HepG2 (cell line): ENCODE measurements around the gene PEX7. TPM values are rescaled to one million over a fixed set of nuclear protein-coding genes. Genes with fewer than 3 reads are reported as not detected.

Experiments used
- ATAC-seq: fragments of 200-7000 bp; cut with Tn5 transposase; 3 replicates; pipeline ENCODE4 v1.9.1; 2020; ENCODE audit warnings: mild to moderate bottlenecking, moderate library complexity
- BruUV-seq: library from RNA; stranded (reverse); fragments of 400-500 nt; replicated peaks from 2 replicates; lab custom pipeline; 2021; lab: Mats Ljungman, UMichigan
- CTCF ChIA-PET: fragments of 300-600 bp; formaldehyde crosslinking; extraction: SDS; loops from one replicate; lab custom pipeline; 2021; ENCODE audit warnings: low total read pairs, inconsistent platforms, low intra/inter-chr PET ratio; lab: Yijun Ruan, JAX
- POLR2A ChIA-PET: fragments of 350-600 bp; sonication (Branson Sonifier 250); formaldehyde crosslinking; loops from one replicate; lab custom pipeline; 2020; ENCODE audit warnings: antibody characterized with exemption, inconsistent platforms; lab: Yijun Ruan, JAX
- DNase-seq: peaks from one replicate; pipeline ENCODE4 v3.0.0-alpha.2; 2015; ENCODE audit warnings: low spot score
- FAIRE-seq: peaks from 3 replicates; lab custom pipeline; 2011; peaks lifted over from hg19 to GRCh38; lab: Jason Lieb, UNC
- H2AFZ ChIP-seq: one replicate; pipeline ENCODE4 v1.6.1; 2011; ENCODE audit warnings: low read length, inconsistent platforms
- H3K27ac ChIP-seq: fragments of 300-600 bp; 3 replicates; pipeline ENCODE4 v1.8.0; 2011; ENCODE audit warnings: mixed run types, mild to moderate bottlenecking, mixed read lengths, low read length, inconsistent platforms; ENCODE audit not compliant: insufficient read depth; ENCODE audit errors: extremely low read length
- H3K27me3 ChIP-seq, 2 experiments: fragments of 200-600 bp in 1 of 2; 2 replicates in 1 of 2; 3 replicates in 1 of 2; pipeline versions ENCODE4 v1.6.0 to v1.8.0; 2011; ENCODE audit warnings: low read length in 2 of 2, mild to moderate bottlenecking in 2 of 2, moderate library complexity in 2 of 2, inconsistent platforms in 1 of 2; ENCODE audit not compliant: insufficient read depth in 2 of 2, control insufficient read depth in 1 of 2
- H3K36me3 ChIP-seq, 2 experiments: fragments of 200-600 bp in 1 of 2; replicated peaks in 1 of 2; 2 replicates in 1 of 2; 3 replicates in 1 of 2; pipeline versions ENCODE4 v1.5.1 to v1.8.0; 2011; ENCODE audit warnings: low read length in 2 of 2, inconsistent platforms in 1 of 2; ENCODE audit not compliant: insufficient read depth in 2 of 2, control insufficient read depth in 1 of 2
- H3K4me1 ChIP-seq: 2 replicates; pipeline ENCODE4 v1.5.1; 2012; ENCODE audit warnings: low read length, inconsistent platforms; ENCODE audit not compliant: insufficient read depth
- H3K4me2 ChIP-seq: 2 replicates; pipeline ENCODE4 v1.6.0; 2011; ENCODE audit warnings: low read depth, low read length, inconsistent platforms
- H3K4me3 ChIP-seq, 3 experiments: fragments of 200-600 bp in 1 of 3; sonication (generic), shearing (Covaris generic) in 1 of 3; replicated peaks in 1 of 3; 2 replicates each; pipeline ENCODE4 v1.5.1; 2011 to 2016; ENCODE audit warnings: low read length in 3 of 3, inconsistent platforms in 2 of 3, low read depth in 2 of 3, mild to moderate bottlenecking in 2 of 3, control low read depth in 1 of 3, mixed read lengths in 1 of 3; ENCODE audit not compliant: insufficient read depth in 1 of 3
- H3K79me2 ChIP-seq: one replicate; pipeline ENCODE4 v1.6.1; 2011; ENCODE audit warnings: low read length, inconsistent platforms; ENCODE audit not compliant: insufficient read depth
- H3K9ac ChIP-seq: 2 replicates; pipeline ENCODE4 v1.6.0; 2011; ENCODE audit warnings: mild to moderate bottlenecking, low read depth, low read length, inconsistent platforms; ENCODE audit not compliant: insufficient read depth
- H3K9me3 ChIP-seq: 2 replicates; pipeline ENCODE4 v1.5.1; 2012; ENCODE audit warnings: mild to moderate bottlenecking, low read length
- H4K20me1 ChIP-seq: 2 replicates; pipeline ENCODE4 v1.6.0; 2011; ENCODE audit warnings: inconsistent platforms, mild to moderate bottlenecking, low read length, moderate library complexity; ENCODE audit not compliant: insufficient read depth
- EZH2 ChIP-seq: conservative IDR thresholded peaks from 2 replicates; pipeline ENCODE4 v1.6.1; 2012; ENCODE audit warnings: mild to moderate bottlenecking, low read depth, low read length, moderate library complexity
- FOXK1 ChIP-seq: sonication (generic); formaldehyde crosslinking; IDR thresholded peaks from 2 replicates; pipeline ENCODE4 v1.4.0; 2020; ENCODE audit warnings: low read depth, missing genetic modification reagents, borderline replicate concordance
- XBP1 ChIP-seq: sonication (generic); formaldehyde crosslinking; IDR thresholded peaks from 2 replicates; pipeline ENCODE4 v1.5.0; 2020; ENCODE audit warnings: missing genetic modification reagents
- ZBTB44 ChIP-seq: sonication (generic); formaldehyde crosslinking; IDR thresholded peaks from 2 replicates; pipeline ENCODE4 v1.4.0; 2020; ENCODE audit warnings: missing genetic modification reagents
- ZFAT ChIP-seq: sonication (generic); formaldehyde crosslinking; conservative IDR thresholded peaks from 2 replicates; pipeline ENCODE4 v1.8.1; 2023; ENCODE audit warnings: missing genetic modification reagents, inconsistent platforms
- ZNF121 ChIP-seq: sonication (generic); formaldehyde crosslinking; IDR thresholded peaks from 2 replicates; pipeline ENCODE4 v1.5.0; 2020; ENCODE audit warnings: mild to moderate bottlenecking, missing genetic modification reagents
- ZNF430 ChIP-seq: sonication (generic); formaldehyde crosslinking; IDR thresholded peaks from 2 replicates; pipeline ENCODE4 v1.9.0; 2021; ENCODE audit warnings: mild to moderate bottlenecking, missing genetic modification reagents
- ZNF780A ChIP-seq: sonication (generic); formaldehyde crosslinking; IDR thresholded peaks from 2 replicates; pipeline ENCODE4 v1.8.0; 2022; ENCODE audit warnings: mild to moderate bottlenecking, missing genetic modification reagents, moderate library complexity
- WGBS: methylation state at CpG from one replicate; pipeline ENCODE4 v1.1.6; 2017; ENCODE audit warnings: low lambda C conversion rate; 5-methylcytosine and 5-hydroxymethylcytosine counted together
- in situ Hi-C: cut with HindIII; loops from 2 replicates; pipeline ENCODE4 v1.10.0; 2017; ENCODE audit warnings: low pct_unique_long_range_greater_than_20kb; ENCODE audit not compliant: extremely low pct_ligation_motif_present
- intact Hi-C: fragments of 100-400 bp; cut with micrococcal nuclease; formaldehyde crosslinking; loops from one replicate; pipeline ENCODE4 v1.10.0; 2022; ENCODE audit not compliant: unreplicated experiment
- polyA plus RNA-seq, 8 experiments: library from polyadenylated mRNA; depleted of rRNA in 3 of 8; stranded (reverse) in 7 of 8; unstranded in 1 of 8; fragments of >200 nt; fragmentation: Illumina TruSeq in 4 of 8; extraction: Trizol in 4 of 8; gene quantifications; 2 replicates each; pipeline versions ENCODE4 v1.2.1 to v1.2.3, GENCODE V29; 2011 to 2016; ENCODE audit warnings: low read depth in 4 of 8, missing spikeins in 1 of 8, mixed read lengths in 1 of 8; ENCODE audit not compliant: insufficient read depth in 1 of 8
- total RNA-seq, 5 experiments: library from RNA; depleted of rRNA; stranded (reverse); fragments of >200 nt; fragmentation: Illumina TruSeq; extraction: Trizol; gene quantifications; 2 replicates each; pipeline ENCODE4 v1.2.3, GENCODE V29; 2016; ENCODE audit warnings: low read depth in 1 of 5

The PEX7 gene
- total and polyA plus RNA-seq, 2 of the 13 experiments (the other 11 are each of a cell fraction or from before 2014, with no cell fraction given) = 0.04 to 0.53 TPM

GRCh38 chr6:136956590-136957544 is 134.5 kb downstream of the PEX7 start:
- DNase-seq = no peak
- no TSS peak for BruUV-seq
- Histone ChIP-seq H3K4me2 (no peak overlapping the region), H3K79me2 (no peaks in the 10 kb centered on the region), H3K27me3 (peaks cover 4 to 26% of the 10 kb centered on the region in 2 experiments; a peak in 3 of 5 replicates), H3K27ac (no peak overlapping the region), H3K4me1 (peaks cover 7% of the 10 kb centered on the region; the same call in 1 of the 2 replicates), H3K9me3 (no peaks in the 10 kb centered on the region), H3K9ac (no peak overlapping the region)
- FAIRE-seq = no peak
- POLR2A ChIA-PET = no interaction called here
- no peak for TF ChIP-seq ZNF780A
- no peak for TF ChIP-seq FOXK1 (CRISPR knock-in tag)
- no peak for TF ChIP-seq ZFAT (CRISPR knock-in tag)
- no peak for TF ChIP-seq XBP1 (CRISPR knock-in tag)
- TF ChIP-seq ZNF121 (CRISPR knock-in tag) = no peak
- no peak for TF ChIP-seq ZNF430
- TF ChIP-seq EZH2 = 0 out of 2 replicates have a peak, but pooled peaks have one; percentile 48
- TF ChIP-seq ZBTB44 = no peak
- TF ChIP-seq, all 625 proteins: peak for 1
- Histone ChIP-seq H3K36me3 (no peaks in the 10 kb centered on the region), H3K4me3 (no peak overlapping the region), H4K20me1 (no peaks in the 10 kb centered on the region), H2AFZ (no peak overlapping the region)
- intact Hi-C loops = no loop called here
- CTCF ChIA-PET = no interaction called here
- peak; percentile 33; the same call in 1 of the 3 replicates for ATAC-seq
- in situ Hi-C loops = loop anchor here (25.0 kb wide), 1 partner anchor 680 kb away; no protein-coding TSS in a partner anchor
- WGBS = 29% methylated on average over 14 of the region's 14 CpGs
